ENCODE measurements around the gene ZNF33A.

- TF ChIP-seq, protein P1, sequence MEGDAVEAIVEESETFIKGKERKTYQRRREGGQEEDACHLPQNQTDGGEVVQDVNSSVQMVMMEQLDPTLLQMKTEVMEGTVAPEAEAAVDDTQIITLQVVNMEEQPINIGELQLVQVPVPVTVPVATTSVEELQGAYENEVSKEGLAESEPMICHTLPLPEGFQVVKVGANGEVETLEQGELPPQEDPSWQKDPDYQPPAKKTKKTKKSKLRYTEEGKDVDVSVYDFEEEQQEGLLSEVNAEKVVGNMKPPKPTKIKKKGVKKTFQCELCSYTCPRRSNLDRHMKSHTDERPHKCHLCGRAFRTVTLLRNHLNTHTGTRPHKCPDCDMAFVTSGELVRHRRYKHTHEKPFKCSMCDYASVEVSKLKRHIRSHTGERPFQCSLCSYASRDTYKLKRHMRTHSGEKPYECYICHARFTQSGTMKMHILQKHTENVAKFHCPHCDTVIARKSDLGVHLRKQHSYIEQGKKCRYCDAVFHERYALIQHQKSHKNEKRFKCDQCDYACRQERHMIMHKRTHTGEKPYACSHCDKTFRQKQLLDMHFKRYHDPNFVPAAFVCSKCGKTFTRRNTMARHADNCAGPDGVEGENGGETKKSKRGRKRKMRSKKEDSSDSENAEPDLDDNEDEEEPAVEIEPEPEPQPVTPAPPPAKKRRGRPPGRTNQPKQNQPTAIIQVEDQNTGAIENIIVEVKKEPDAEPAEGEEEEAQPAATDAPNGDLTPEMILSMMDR (conservative IDR thresholded peaks at IDR 0.05; ENCODE audit: low read depth, low read length) = no peak
- TF ChIP-seq POLR2A (IDR thresholded peaks at IDR 0.05; ENCODE audit: low read depth, low read length) (no peak), RFX5 (IDR thresholded peaks at IDR 0.05; ENCODE audit: low read depth, low read length) (no peak), CHD1 (IDR thresholded peaks at IDR 0.05; ENCODE audit: low read depth, low read length) (no peak), MAFK (IDR thresholded peaks at IDR 0.05; ENCODE audit: low read depth, low read length) (no peak), RCOR1 (IDR thresholded peaks at IDR 0.05; ENCODE audit: insufficient replicate concordance, low read length) (no peak), CEBPB (IDR thresholded peaks at IDR 0.05; ENCODE audit: low read depth, low read length) (no peak), MXI1 (IDR thresholded peaks at IDR 0.05; ENCODE audit: borderline replicate concordance, low read depth, low read length) (no peak), RAD21 (IDR thresholded peaks at IDR 0.05; ENCODE audit: low read length) (no peak), USF2 (IDR thresholded peaks at IDR 0.05; ENCODE audit: low read depth, low read length) (no peak), FOS (IDR thresholded peaks at IDR 0.05; ENCODE audit: low read depth, low read length) (no peak), SMC3 (IDR thresholded peaks at IDR 0.05; ENCODE audit: low read depth, low read length) (no peak), ELK1 (IDR thresholded peaks at IDR 0.05; ENCODE audit: borderline replicate concordance, low read depth, low read length) (no peak)
Measured at GRCh38 chr10:38007991-38008390, 2.5 kb upstream of the ZNF33A start.

All from IMR-90 (cell line).